Stimulated activated CD4-positive, alpha-beta T cell treated with anti-CD3 and anti-CD28 coated beads, Interleukin-4, amount 100 ng/mL, for 1 hour (primary cell): Measurements from ENCODE around the gene NXNL1.

Experiments used
- DNase-seq: peaks from one replicate; pipeline ENCODE4 v3.0.0-alpha.2; 2020

NXNL1 gene

DNA sequence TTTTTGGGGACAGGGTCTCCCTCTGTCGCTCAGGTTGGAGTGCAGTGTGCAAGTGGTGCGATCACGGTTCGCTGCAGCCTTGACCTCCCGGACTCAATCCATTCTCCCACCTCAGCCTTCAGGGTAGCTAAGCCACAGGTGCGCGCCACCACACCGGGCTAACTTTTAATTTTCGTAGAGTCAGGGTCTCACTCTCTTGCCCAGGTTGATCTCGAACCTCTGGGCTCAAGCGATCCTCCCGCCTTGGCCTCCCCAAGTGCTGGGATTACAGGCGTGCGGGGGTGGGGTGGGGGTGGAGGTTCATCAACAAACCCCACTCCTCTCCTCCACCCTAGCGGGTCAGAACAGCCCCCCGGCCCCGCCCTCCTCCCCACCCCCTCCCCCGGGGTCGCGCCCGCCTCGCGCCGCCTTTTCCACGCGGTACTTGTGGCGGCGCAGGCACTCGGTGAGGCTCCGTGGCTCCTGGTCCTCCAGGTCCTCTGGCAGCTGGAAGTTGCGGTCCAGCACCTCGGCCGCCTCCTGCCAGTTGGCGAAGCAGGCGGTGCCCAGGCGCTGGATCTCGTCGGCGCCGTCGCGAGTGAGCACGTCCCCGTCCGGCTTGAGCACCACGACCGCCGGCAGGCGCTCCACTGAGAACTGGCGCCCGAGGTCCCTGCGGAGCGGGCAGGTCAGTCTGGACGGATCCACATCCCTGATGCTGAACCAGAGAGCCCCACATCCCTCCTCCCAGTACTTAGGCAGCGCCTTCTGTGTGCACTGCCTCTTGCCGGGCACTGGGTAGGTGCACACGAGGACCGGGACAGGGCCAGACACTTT is 5.2 kb downstream of the NXNL1 start:
- no peak for DNase-seq

DNA sequence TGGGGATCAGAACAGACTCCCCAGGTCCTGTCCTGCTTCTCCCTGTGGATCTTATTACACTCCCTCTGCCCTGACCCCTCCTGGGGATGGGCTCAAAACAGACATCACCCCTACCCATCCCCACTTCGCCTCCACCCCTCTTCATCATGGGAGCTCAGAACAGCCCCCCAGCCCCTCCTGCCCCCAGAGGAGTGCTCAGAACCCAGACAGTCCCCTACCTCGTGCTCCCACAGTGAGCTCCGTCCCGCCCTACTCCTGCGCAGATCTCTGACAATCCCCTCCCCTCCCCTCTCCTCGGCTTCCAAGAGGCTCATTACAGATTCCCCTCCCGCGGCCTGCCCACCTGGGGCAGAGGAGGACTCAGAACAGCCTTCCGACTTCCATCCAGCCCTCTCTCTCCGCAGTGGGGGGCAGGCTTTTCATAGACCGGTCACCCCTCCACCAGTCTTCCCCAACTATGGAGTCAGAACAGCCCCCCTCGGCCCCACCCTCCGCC is 6.1 kb downstream of the NXNL1 start:
- no peak for DNase-seq

DNA sequence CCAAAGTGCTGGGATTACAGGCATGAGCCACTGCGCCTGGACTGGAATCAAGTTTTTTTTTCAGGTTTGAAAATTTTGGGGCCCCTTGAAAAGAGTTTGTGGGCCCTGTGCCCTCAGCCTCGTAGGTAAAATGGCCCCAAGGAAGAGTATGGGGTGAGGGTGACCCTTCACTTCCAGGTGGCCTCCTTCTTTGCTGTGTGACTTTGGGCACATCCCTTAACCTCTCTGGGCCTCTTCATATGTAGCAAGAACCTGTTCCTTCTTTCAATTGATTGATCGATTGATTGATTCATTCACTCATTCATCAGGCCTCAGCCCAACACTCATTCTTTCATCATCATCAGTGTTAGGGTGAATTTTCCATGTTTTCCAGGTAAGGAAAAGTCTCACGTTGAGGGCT is 8.9 kb downstream of the NXNL1 start:
- no peak for DNase-seq

DNA sequence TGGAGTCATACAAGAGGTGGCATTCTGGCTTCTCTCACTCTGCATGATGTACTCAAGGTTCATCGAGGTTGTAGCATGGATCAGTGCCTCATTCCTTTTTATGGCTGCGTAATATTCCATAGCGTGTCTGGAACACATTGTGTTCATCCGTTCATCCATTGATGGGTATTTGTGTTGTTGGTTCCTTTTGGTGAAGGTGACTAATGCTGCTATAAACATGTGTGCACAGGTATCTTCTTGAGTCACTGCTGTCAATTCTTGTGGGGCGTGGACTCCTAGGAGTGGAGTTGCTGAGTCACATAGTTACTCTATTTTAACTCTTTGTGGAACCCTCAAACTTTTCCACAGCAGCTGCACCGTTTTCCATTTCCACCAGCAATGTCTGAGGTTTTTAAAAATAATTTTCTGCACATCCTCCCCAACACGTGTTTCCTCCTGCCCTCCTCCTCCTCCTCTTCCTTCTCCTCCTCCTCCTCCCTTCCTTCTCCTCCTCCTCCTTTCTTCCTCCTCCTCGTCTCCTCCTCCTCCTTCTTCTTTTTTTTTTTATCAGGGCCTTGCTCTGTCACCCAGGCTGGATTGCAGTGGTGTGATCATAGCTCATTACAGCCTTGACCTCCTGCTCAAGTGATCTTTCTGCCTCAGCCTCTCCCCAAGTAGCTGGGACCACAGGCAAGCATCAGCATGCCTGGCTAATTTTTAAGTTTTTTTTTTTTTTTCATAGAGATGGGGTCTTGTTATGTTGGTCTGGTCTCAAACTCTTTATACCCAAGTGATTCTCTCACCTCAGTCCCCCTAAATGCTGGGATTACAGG is 10.3 kb downstream of the NXNL1 start:
- peak; percentile 45 for DNase-seq

DNA sequence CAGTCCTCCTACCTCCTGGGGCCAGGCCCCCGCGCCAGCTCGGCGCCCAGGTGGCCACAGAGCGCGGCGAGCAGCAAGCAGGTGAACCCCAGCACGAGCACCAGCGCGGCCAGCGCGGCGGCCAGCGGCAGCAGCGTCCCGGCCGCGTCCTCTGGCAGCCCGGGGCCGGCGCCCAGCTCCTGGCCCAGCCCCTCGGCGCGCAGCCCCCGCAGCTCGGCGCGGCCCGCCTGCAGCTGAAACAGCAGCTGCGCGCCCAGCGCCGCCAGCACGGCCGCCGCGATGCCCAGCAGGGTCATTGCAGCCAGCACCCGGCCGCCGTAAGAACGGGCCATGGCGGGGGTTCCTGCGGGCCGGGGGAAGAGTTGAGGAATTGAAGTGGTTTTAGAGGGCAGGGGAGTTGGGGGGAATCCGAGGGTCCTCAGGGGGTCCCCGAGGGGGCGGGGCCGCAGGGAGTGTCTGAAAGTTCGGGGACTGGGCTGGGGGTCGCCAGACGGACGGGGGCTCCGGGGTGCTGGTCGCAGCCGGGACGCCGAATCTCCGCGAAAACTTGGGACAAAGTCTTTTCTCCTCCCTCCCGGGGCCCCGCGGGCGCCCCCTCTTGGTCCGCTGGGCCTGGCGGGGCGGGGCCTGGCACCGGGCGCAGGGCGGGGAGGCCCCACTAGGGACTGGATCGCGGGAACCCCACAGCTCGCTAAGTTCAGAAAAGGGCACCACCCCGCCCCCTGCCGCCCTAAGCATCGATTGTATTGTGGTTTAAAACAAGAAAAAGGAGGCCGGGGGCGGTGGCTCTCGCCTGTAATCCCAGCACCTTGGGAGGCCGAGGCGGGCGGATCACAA is 12.4 kb downstream of the NXNL1 start, which contains the start of gene TMEM221:
TSS of gene TMEM221 (minus strand) at position 538 of the 837 bp plus-strand sequence. CDS start at position 332, 206 bp downstream.
- peak; percentile 57 for DNase-seq

DNA sequence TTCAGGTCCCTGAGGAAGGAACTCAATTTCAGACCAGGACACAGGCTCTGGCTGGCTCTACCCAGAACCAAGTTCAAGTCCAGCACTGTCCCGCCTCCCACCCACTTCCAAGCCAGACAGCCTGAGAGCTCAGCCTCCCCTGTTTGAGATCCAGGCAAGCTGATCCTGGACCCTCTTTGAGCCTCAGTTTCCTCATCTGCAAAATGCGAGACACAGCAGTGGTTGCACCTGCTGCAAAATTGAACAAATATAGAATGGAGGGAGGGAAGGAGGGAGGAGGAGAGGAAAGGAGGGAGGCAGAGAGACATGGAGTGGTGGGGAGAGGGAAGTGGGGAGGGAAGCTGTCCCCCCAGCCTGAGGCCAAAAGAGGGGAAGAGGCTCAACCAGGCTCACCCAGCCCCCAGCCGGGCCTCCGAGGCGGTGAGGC is 13.0 kb downstream of the NXNL1 start:
- no peak for DNase-seq

DNA sequence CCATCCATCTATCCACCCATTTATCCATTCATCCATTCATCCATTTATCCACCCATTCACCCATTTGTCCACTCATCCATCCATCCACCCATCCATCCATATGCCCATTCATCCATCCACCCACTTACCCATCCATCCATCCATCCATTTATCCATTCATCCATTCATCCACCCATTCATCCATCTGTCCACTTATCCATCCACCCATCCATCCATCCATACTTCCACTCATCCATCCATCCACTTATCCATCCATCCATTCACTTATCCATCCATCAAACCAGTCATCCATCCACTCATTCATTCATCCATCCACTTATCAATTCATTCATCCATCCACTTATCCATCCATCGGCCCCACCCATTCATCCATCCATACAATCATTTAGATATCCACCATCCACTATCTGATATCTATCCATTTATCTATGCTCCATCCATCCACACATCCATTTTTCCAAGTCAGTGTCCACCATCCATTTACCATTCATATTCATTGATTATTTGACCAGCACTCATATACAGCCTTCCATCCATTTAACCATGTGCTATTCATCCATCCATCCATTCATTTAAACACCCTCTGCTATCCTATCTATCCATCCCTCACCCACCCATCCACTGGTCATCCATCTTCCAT is 15.1 kb downstream of the NXNL1 start:
- DNase-seq, result no peak

DNA sequence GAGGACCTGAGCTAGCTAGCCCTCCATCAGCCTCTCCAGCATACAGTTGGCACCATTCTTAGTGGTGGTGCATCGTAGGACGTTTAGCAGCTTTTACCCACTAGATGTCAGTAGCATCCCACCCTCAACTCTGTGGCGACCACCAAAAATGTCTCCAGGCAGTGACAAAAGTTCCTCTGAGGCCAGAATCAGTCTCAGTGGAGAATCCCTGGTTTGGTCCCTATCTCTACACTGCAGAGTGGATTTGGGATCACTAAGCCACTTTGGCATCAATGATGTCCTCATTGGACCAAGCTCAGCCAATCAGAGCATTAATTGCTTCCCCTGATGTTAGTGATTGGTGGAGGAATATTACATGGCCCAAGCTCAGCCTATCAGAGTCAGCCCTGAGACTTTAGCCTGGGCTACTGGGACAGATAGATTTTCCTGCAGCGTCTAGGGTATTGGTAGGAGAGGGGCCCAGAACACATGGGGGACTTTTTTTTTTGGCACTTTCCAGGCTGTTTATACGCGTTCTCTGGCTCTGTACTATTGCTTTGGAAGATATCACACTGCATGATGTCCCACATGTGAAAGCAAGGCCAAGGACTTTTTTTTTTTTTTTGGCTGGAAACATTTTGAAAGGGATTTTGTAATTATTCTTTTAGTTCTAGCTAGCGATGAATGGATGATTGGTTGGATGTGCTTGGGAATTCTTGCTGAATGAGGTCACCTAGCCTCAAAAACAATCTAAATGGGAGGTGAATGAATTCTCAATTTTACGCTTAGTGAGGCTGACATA is 19.3 kb downstream of the NXNL1 start:
- no peak for DNase-seq

DNA sequence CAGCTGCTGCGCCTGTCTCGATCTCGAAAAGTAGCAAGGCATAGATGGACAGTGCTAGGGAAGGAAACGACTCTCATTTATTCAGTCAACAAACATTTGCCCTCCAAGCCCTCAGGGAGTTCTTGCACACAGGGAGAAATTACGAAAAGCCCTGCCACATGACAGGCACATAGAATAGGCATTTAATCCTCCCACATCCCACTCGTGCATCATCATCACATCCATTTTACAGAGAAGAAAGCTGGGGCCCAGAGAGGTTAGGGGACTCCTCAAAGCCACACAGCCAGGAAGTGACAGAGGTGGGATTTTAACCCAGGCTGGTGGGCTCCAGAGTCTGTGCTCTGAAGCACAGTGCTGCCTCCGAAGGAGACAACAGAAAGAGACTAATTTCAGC is 23.9 kb downstream of the NXNL1 start:
- no peak for DNase-seq

DNA sequence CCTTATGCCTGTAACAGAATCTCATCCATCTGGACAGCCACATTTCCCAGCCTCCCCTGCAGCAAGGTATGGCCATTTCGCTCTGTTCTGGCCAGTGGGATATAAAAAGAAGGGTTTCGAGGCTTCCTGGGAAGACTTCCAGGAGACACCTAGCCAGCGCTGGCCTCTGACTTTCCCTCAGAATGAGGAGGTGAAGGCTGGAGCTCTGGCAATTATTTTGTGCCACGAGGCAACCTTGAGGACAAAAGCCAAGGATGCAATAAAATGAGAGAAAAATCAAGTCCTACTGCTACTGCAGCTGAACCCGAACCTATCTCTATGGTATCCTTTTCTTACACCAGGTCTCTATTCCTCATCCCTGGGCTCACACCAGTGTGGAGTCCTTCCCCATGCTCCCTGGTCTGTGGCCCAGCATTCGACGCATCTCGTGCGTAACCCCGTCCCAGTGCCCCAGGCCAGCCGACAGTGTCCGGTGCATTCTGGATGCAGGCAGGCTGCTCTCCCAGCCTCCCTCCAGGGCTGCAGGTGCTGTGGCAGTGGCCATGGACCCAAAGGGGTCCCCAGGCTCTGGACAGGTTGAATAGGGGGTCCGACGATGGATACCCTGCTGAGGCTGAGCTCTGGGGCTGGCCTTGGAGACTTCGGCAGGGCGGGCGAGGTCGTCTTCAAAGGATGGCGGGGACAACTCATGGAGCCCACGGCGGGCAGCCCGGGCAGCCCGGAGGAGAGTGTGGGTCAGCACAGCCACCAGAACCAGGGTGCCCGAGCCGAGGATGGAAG is 24.4 kb downstream of the NXNL1 start:
- no peak for DNase-seq

DNA sequence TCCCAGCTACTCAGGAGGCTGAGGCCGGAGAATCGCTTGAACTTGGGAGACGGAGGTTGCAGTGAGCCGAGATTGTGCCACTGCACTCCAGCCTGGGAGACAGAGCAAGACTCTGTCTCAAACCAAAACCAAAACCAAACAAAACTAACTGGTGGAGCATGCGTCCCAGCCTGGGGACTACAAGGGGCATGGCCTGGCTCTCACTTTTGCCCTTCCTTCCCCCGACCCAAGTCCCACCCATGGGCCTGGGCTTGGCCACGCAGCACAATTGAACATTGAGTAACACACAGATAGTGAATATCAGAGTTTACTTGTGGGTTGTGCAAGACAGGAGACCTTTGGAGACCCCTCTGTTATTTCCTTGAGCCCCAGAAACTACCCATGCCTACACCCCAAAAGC is 25.5 kb downstream of the NXNL1 start:
- DNase-seq, result no peak

DNA sequence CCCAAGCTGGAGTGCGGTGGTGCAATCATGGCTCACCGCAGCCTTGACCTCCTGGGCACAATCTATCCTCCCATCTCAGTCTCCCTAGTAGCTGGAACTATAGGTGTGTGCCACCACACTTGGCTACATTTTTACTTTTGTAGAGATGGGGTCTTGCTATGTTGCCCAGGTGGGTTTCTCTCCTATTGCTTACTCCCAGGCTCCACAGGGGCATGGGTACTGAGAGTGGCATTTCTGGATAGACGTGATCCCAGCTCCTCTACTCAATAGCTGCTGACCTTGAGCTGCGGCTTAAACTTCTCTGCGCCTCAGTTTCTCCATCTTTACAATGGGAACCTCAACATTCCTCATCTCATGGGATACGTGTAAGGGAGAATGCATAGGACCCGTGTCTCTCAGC is 29.3 kb downstream of the NXNL1 start:
- no peak for DNase-seq

DNA sequence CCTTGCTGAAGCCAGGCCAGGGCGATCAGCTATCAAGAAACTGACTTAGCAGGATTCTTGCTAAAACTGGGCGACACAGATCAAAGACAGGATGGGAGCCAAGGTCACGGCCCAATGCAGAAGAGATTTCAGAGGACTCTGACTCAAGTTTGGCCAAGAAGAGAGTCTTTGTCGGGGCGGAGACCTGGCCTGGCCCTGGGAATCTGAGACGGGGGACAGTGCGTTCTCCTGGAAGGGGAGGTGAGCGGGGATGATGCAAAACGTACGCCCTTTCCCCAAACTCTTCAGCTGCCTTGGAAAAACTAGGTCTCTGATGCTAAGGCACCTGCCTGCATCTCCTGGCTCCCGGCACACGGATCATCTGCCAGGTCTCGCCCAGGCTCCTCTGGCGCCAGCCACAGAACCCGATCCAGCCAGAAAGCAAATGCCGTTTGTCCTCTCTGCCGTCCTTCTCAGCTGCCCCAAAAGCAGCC is 31.0 kb downstream of the NXNL1 start:
- no peak for DNase-seq

DNA sequence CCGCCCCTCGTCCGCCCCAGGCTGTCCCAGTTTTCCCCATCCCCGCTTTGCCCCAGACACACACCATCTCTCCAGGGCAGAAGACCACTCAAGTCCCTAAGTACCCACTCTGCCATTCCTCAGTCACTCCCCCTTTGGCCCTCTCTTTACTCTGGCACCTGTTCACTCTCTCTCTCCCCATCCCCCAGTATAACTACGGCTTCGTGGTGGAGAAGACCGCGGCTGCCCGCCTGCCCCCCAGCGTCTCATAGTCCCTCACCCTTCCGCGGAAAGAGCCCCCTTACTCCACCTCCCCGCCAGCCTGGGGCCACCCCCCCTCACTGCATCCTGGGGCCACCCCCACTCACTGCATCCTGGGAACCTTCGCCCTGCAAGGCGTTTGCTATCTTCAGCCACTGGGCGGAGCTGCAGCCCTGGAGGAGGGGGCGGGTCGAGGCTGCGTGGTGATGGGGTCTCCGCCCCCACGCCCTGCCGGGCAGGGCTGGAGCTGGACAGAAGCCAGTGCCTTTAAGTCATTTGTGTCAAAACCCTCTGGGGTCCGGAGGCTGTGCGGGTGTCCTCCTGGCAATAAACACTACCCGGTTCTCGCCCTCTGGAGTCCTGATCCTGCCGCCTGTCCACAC is 35.9 kb downstream of the NXNL1 start:
- DNase-seq, result no peak

DNA sequence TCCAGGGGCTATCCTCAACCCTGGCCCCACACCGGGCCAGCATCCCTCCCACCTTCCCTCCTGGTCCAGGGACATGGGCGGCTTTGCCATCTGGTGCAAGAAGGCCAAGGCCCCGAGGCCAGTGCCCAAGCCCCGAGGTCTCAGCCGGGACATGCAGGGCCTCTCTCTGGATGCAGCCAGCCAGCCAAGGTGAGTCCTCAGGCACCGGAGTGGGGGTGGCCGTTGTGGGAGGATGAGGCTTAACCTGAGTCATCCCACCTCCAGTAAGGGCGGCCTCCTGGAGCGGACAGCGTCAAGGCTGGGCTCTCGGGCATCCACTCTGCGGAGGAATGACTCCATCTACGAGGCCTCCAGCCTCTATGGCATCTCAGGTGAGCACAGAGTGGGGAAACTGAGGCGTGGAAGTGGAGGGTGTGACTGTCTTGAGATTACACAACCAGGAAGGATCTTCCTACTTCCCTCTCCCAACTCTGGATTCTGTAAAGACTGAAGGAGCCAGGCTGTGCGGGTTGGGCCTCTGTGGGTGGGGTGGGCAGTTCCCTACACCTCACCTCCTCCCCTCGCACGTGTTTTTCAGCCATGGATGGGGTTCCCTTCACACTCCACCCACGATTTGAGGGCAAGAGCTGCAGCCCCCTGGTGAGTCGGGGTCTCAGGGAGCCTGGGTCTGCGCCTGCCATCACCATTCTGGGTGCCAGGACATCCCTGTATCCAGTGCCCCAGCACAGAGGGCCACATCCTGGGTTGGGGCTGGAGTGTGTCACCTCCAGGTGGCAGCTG is 37.1 kb downstream of the NXNL1 start:
- DNase-seq, result no peak

DNA sequence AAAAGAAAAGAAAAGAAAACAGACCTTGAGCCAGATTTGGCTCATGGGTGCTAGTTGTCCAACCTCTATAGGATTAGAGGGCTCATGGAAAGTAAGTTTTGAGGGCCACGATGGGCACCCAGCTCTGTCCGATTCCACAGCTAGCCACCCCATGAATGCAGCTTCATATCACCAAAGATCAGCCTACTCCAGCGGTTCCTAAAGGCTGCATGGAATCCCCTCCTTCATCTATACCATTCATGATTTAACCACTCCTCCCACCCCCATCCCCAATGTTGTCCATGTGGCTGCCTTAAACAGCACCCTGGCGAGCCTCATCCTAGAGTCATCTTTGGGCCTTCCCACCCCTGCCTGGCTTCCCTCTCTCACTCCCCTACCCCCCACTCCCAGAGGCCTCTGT is 38.8 kb downstream of the NXNL1 start:
- DNase-seq, result no peak

DNA sequence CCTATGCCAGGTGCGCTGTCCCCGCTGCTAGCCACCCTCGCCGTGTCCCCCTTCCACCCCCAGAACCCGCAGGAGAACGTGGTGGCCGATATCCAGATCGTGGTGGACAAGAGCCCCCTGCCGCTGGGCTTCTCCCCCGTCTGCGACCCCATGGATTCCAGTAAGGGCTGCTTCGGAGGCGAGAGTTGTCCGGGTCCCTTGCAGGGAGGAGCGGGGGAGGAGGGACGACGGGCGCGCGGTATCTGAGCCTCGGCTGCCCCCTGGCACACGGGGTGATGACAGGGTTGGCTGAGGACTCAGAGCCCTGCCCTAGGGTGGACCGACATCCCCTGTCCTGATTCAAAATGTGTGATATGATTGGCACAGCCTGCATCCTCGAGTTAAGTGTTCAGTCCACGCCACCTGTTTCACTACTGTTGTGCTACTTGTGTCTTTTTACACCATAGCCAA is 40.2 kb downstream of the NXNL1 start:
- peak; percentile 31 for DNase-seq

DNA sequence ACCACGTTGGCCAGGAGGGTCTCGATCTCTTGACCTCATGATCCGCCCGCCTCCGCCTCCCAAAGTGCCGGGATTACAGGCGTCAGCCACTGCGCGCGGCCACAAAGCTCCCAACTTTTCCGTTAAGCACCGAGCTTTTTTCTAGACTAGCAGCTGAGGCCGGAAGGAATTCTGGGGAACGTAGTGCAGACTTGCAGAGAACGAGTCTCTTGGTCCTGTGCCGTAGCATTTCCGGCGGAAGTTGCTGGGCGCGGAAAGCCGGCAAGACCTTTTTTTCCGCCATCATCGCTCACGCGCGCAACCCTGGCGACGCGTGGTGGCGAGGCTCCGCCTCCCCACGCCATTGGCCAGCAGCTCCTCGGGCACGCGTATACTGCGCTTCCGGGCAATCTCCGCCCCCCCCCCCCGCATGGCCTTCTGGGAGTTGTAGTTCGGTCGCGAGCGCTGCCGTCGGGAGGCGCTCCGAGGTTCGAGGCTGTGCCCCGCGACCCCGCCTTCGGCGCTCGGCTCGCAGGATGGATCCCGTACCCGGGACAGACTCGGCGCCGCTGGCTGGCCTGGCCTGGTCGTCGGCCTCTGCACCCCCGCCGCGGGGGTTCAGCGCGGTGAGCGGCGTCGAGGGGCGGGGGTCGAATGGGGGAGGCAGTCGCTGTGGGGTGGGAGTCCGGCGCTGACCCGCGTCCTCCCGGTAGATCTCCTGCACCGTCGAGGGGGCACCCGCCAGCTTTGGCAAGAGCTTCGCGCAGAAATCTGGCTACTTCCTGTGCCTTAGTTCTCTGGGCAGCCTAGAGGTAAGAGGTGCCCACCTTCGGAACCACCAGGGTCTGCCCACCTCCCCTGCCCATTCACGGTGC is 40.9 kb downstream of the NXNL1 start, which contains the start of gene MVB12A:
TSS of gene MVB12A (plus strand) at position 427 of the 854 bp plus-strand sequence. CDS start at position 516, 89 bp downstream.
- peak; percentile 95 for DNase-seq
